Upper lobe of right lung (tissue), 1 donor: ENCODE measurements around the gene ACTMAP. TPM values are rescaled to one million over a fixed set of nuclear protein-coding genes. Genes with fewer than 3 reads are reported as not detected.

Source experiments
- ATAC-seq: fragments of 200-7000 bp; cut with Tn5 transposase; one replicate; pipeline ENCODE4 v1.9.1; 2020; ENCODE audit warnings: mild to moderate bottlenecking, moderate library complexity
- DNase-seq: peaks from one replicate; pipeline ENCODE4 v3.0.0-alpha.2; 2020
- H3K27ac ChIP-seq: fragments of 200-600 bp; one replicate; pipeline ENCODE4 v1.8.0; 2022
- H3K27me3 ChIP-seq: fragments of 200-600 bp; one replicate; pipeline ENCODE4 v1.8.0; 2022; ENCODE audit warnings: mild to moderate bottlenecking
- H3K36me3 ChIP-seq: fragments of 200-600 bp; one replicate; pipeline ENCODE4 v1.8.0; 2022
- H3K4me1 ChIP-seq: fragments of 200-600 bp; one replicate; pipeline ENCODE4 v1.8.0; 2022
- H3K4me3 ChIP-seq: fragments of 200-600 bp; one replicate; pipeline ENCODE4 v1.8.0; 2022; ENCODE audit warnings: mild to moderate bottlenecking
- H3K9me3 ChIP-seq: fragments of 200-600 bp; one replicate; pipeline ENCODE4 v1.8.0; 2022
- CTCF ChIP-seq: fragments of 200-600 bp; IDR thresholded peaks from one replicate; pipeline ENCODE4 v1.8.0; 2022; ENCODE audit warnings: antibody characterized with exemption
- intact Hi-C: fragments of 100-400 bp; cut with DNase I; formaldehyde crosslinking; loops from one replicate; pipeline ENCODE4 v1.11.0; 2022
- total RNA-seq: library from RNA; stranded (reverse); fragmentation: NEBNext Ultra II Directional; extraction: Animal tissue kit (Norgen Biotek cat#: 25700); gene quantifications from one replicate; pipeline ENCODE4 v1.2.1, GENCODE V29; 2021
- donor health status: DM: no; HTN: yes; CAD: no; lungs with severe emphysema.

Gene ACTMAP
- total RNA-seq, 1 donor from 2014 or later: 18.5 TPM

GRCh38 chr19:40709817-40710216 is 40.5 kb downstream of the ACTMAP start:
- ATAC-seq (no peak), DNase-seq (no peak)
- Histone ChIP-seq H3K36me3 (peaks cover 70% of the 10 kb centered on the region), H3K27ac (no peak overlapping the region), H3K4me3 (no peak overlapping the region), H3K27me3 (no peaks in the 10 kb centered on the region), H3K4me1 (peaks cover 7% of the 10 kb centered on the region), H3K9me3 (no peaks in the 10 kb centered on the region)
- intact Hi-C loops: no loop called here
- TF ChIP-seq CTCF: no peak

GRCh38 chr19:40707615-40708014 is 42.7 kb downstream of the ACTMAP start:
- no peak for ATAC-seq
- Histone ChIP-seq H3K4me1 (no peaks in the 10 kb centered on the region), H3K27ac (no peak overlapping the region), H3K4me3 (no peak overlapping the region), H3K27me3 (no peaks in the 10 kb centered on the region), H3K9me3 (no peaks in the 10 kb centered on the region), H3K36me3 (peaks cover 87% of the 10 kb centered on the region)
- intact Hi-C loops: no loop called here
- DNase-seq: no peak
- no peak for TF ChIP-seq CTCF

GRCh38 chr19:40705950-40706619 is 44.2 kb downstream of the ACTMAP start:
- no peak for ATAC-seq
- Histone ChIP-seq H3K9me3 (no peaks in the 10 kb centered on the region), H3K4me3 (no peak overlapping the region), H3K4me1 (no peaks in the 10 kb centered on the region), H3K27ac (no peak overlapping the region), H3K36me3 (peaks cover 92% of the 10 kb centered on the region), H3K27me3 (no peaks in the 10 kb centered on the region)
- no peak for DNase-seq
- no peak for TF ChIP-seq CTCF
- intact Hi-C loops: no loop called here

GRCh38 chr19:40705362-40705651 is 45.0 kb downstream of the ACTMAP start:
- Histone ChIP-seq H3K36me3 (peaks cover 92% of the 10 kb centered on the region), H3K27ac (no peak overlapping the region), H3K27me3 (no peaks in the 10 kb centered on the region), H3K4me3 (no peak overlapping the region), H3K4me1 (no peaks in the 10 kb centered on the region), H3K9me3 (no peaks in the 10 kb centered on the region)
- intact Hi-C loops: no loop called here
- no peak for TF ChIP-seq CTCF
- ATAC-seq (no peak), DNase-seq (no peak)

- no peaks in the 10 kb centered on the region for H3K4me1 ChIP-seq
- H3K4me3 ChIP-seq: no peak overlapping the region
- no peak overlapping the region for H3K27ac ChIP-seq
- no peak for ATAC-seq
- intact Hi-C loops: no loop called here
- H3K27me3 ChIP-seq: no peaks in the 10 kb centered on the region
- no peak for TF ChIP-seq CTCF
- no peaks in the 10 kb centered on the region for H3K9me3 ChIP-seq
- H3K36me3 ChIP-seq: peaks cover 87% of the 10 kb centered on the region
- DNase-seq: no peak
These were observed 45.6 kb downstream of the ACTMAP start for GRCh38 chr19:40704491-40705361.
